Heart right ventricle (tissue), 16 donors: ENCODE data around the gene ETFDH. TPM values are rescaled to one million over a fixed set of nuclear protein-coding genes. Genes with fewer than 3 reads are reported as not detected.
"Not testable (repeated sequence)": the region's sequence is repeated elsewhere in the genome, so short reads cannot be mapped to it uniquely, and the experiment has no call there.

Source experiments
- ATAC-seq, 8 donors: fragments of 200-7000 bp; cut with Tn5 transposase; one replicate each; pipeline ENCODE4 v1.9.1; 2020; ENCODE audit warnings: mild to moderate bottlenecking in 8 of 8, moderate library complexity in 8 of 8, moderate number of reproducible peaks in 1 of 8
- DNase-seq, 2 donors: peaks; one replicate each; pipeline ENCODE4 v3.0.0-alpha.2; 2020
- H3K27ac ChIP-seq, 10 donors: fragments of 200-600 bp; sonication (generic) in 2 of 10; one replicate each; pipeline versions ENCODE4 v1.5.0 to v1.8.0; 2020 to 2022; ENCODE audit warnings: mild to moderate bottlenecking in 3 of 10
- H3K27me3 ChIP-seq, 7 donors: fragments of 200-600 bp; one replicate each; pipeline ENCODE4 v1.8.0; 2021 to 2022; ENCODE audit warnings: mild to moderate bottlenecking in 2 of 7
- H3K36me3 ChIP-seq, 9 donors: fragments of 200-600 bp; sonication (generic) in 1 of 9; one replicate each; pipeline versions ENCODE4 v1.5.0 to v1.8.0; 2020 to 2022; ENCODE audit warnings: mild to moderate bottlenecking in 2 of 9
- H3K4me1 ChIP-seq, 9 donors: fragments of 200-600 bp; sonication (generic) in 1 of 9; one replicate each; pipeline versions ENCODE4 v1.5.0 to v1.8.0; 2020 to 2022; ENCODE audit warnings: mild to moderate bottlenecking in 4 of 9
- H3K4me3 ChIP-seq, 10 donors: fragments of 200-600 bp; sonication (generic) in 2 of 10; one replicate each; pipeline versions ENCODE4 v1.5.0 to v1.8.0; 2020 to 2022; ENCODE audit warnings: mild to moderate bottlenecking in 7 of 10, moderate library complexity in 2 of 10
- H3K9me3 ChIP-seq, 11 donors: fragments of 200-600 bp in 10 of 11; sonication (generic) in 2 of 11; one replicate each; pipeline versions ENCODE4 v1.5.0 to v1.8.0; 2013 to 2022; ENCODE audit warnings: mild to moderate bottlenecking in 2 of 11, control low read depth in 1 of 11, moderate library complexity in 1 of 11
- WGBS, 2 donors: extraction: QIAGEN DNeasy Blood & Tissue Kit; methylation state at CpG; one replicate each; pipeline ENCODE4 v1.1.7; 2013; ENCODE audit warnings: inconsistent platforms in 1 of 2; 5-methylcytosine and 5-hydroxymethylcytosine counted together
- intact Hi-C, 10 donors: fragments of 100-400 bp; cut with DNase I; formaldehyde crosslinking; loops; one replicate each; pipeline versions ENCODE4 v1.11.1 to v1.14.2; 2022
- polyA plus RNA-seq, 2 donors: library from polyadenylated mRNA; stranded (reverse); fragments of 200-250 nt; gene quantifications; one replicate each; pipeline ENCODE4 v1.2.3, GENCODE V29; 2013
- total RNA-seq, 10 donors: library from RNA; stranded (reverse); fragmentation: NEBNext Ultra II Directional in 3 of 10; extraction: Animal tissue kit (Norgen Biotek cat#: 25700) in 3 of 10; gene quantifications; one replicate each; pipeline versions ENCODE4 v1.2.1 to v1.2.4, GENCODE V29; 2021 to 2023
- TF ChIP-seq, protein P1 (sequence below), 9 donors: fragments of 200-600 bp; sonication (generic) in 2 of 9; IDR thresholded peaks; one replicate each; pipeline versions ENCODE4 v1.5.0 to v1.8.0; 2021 to 2022; ENCODE audit warnings: antibody characterized with exemption in 9 of 9, mild to moderate bottlenecking in 5 of 9, moderate library complexity in 1 of 9
- donor health status: Arrhythmogenic right ventricular cardiomyopathy.
- donor health status: ischemic (EF 13 %, LVEDD 7.1; RV severe dilation, severe dysfunction).
- donor health status: healthy with polysubstance abuse.
- donor health status: DM: no; HTN: yes; CAD: no.
- donor health status: DM: no; HTN: no; CAD: no.
- donor health status: ischemic (EF 25% LVEDD 6.9; RV normal size, moderate dysfunction).
- donor health status: ischemic (EF 25% LVEDD 5.7; RV mildly dilated, moderate dysfunction).
- donor health status: healthy.
- donor health status: DM: yes; HTN: yes; CAD: no.
- donor health status: Ischemic cardiomyopathy.
- donor health status: ischemic (EF 35%, LVEDD 5.7; RV mildly dilated, moderate dysfunction).
- donor health status: nonischemic (EF 11% LVEDD 7.7; RV severe dilation, severe dysfunction).
- donor health status: DM: yes; HTN: yes; CAD: no.
- donor health status: PGD.
- donor health status: ischemic (EF 29% LVEDD 5.4; RV normal size, mild dysfunction).
- donor health status: nonischemic (EF 23%, LVEDD 6.1; RV moderate dilation, normal function).

The ETFDH gene
- total and polyA plus RNA-seq, 12 donors, result 47.3 to 305 (median 192) TPM

DNA sequence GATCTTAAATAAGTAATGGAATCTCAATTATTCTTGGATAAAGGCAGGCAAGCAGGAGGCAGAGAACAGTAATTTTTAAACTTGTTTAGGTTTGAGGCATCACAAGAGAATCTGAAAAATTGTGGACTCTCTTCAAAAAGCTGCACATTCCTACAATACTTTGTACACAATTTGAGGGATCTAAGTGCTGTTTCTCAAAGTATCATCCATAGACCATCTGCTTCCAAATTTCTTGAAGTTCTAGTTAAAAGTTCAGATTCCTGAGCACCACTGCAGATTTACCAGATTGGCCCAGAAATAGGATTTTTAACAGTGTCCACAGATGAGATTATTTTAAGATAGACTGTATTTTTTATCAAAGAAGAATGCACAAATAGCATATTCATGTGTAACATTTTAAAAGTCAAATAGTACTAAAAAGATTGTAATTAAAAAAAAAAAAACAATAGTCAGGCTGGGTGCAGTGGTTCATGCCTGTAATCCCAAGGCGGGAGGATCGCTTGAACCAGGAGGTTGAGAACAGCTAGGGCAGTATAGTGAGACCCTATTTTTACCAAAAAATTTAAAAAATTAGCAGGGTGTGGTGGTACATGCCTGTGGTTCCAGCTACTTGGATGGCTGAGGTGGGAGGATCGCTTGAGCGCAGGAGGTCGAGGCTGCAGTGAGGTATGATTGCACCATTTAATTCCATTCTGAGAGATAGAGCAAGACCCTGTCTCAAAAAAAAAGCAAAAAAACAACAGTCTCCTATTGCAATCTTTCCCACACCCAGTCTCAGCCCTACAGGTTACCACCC, 82.5 kb downstream of the ETFDH start:
- Histone ChIP-seq H3K4me1 (no peaks in the 10 kb centered on the region), H3K4me3 (no peak overlapping the region), H3K36me3 (no peaks in the 10 kb centered on the region), H3K27ac (no peak overlapping the region), H3K27me3 (no peaks in the 10 kb centered on the region), H3K9me3 (peaks cover 0 to 13% (median 0%) of the 10 kb centered on the region in 11 donors)
- 98% methylated on average over 5 of the region's 5 CpGs for WGBS, 2 donors
- DNase-seq, result no peak
- no peak for ATAC-seq
- TF ChIP-seq, protein P1, sequence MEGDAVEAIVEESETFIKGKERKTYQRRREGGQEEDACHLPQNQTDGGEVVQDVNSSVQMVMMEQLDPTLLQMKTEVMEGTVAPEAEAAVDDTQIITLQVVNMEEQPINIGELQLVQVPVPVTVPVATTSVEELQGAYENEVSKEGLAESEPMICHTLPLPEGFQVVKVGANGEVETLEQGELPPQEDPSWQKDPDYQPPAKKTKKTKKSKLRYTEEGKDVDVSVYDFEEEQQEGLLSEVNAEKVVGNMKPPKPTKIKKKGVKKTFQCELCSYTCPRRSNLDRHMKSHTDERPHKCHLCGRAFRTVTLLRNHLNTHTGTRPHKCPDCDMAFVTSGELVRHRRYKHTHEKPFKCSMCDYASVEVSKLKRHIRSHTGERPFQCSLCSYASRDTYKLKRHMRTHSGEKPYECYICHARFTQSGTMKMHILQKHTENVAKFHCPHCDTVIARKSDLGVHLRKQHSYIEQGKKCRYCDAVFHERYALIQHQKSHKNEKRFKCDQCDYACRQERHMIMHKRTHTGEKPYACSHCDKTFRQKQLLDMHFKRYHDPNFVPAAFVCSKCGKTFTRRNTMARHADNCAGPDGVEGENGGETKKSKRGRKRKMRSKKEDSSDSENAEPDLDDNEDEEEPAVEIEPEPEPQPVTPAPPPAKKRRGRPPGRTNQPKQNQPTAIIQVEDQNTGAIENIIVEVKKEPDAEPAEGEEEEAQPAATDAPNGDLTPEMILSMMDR (IDR thresholded peaks at IDR 0.05), result no peak
- intact Hi-C loops, result no loop called here

DNA sequence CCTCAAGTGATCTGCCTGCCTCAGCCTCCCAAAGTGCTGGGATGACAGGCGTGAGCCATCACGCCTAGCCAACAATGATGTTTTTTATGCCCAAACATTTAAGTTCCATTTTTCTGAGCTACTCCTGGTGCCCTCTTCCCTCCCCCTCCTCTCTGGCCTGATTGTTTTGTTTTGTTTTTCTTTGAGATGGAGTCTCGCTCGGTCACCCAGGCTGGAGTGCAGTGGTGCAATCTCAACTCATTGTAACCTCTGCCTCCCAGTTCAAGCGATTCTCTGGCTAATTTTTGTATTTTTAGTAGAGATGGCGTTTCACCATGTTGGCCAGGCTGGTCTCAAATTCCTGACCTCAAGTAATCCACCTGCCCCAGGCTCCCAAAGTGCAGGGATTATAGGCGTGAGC, 83.7 kb downstream of the ETFDH start:
- H3K9me3 ChIP-seq, result peaks cover 0 to 13% (median 0%) of the 10 kb centered on the region in 11 donors
- H3K4me3 ChIP-seq, H3K27me3 ChIP-seq, intact Hi-C loops, ATAC-seq, DNase-seq, H3K27ac ChIP-seq, H3K36me3 ChIP-seq, H3K4me1 ChIP-seq: not testable (repeated sequence)
- WGBS, 2 donors, result 95% methylated on average over 7 of the region's 7 CpGs

DNA sequence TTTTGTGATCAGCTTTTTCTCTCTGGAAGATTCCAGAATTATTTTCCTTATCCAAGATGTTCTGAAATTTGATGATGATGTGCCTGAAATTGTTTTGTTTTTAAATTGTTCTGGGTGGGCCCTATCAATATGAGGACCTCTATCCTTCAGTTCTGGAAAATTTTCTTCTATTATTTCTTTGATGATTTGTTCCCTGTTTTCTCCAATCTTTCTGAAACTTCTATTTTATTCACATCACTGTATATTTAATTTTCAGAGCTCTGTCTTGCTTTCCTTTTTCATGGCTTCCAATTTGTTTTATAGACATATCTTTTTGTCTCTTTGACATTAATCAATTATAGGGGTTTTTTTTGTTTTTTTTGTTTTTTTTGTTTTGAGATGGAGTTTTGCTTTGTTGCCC, 84.5 kb downstream of the ETFDH start:
- intact Hi-C loops, result no loop called here
- Histone ChIP-seq H3K27me3 (no peaks in the 10 kb centered on the region), H3K27ac (no peak overlapping the region), H3K4me1 (no peaks in the 10 kb centered on the region), H3K4me3 (no peak overlapping the region), H3K9me3 (peaks cover 0 to 13% (median 0%) of the 10 kb centered on the region in 11 donors), H3K36me3 (no peaks in the 10 kb centered on the region)
- ATAC-seq, result no peak
- TF ChIP-seq, protein P1 (IDR thresholded peaks at IDR 0.05), result no peak
- DNase-seq, result no peak

DNA sequence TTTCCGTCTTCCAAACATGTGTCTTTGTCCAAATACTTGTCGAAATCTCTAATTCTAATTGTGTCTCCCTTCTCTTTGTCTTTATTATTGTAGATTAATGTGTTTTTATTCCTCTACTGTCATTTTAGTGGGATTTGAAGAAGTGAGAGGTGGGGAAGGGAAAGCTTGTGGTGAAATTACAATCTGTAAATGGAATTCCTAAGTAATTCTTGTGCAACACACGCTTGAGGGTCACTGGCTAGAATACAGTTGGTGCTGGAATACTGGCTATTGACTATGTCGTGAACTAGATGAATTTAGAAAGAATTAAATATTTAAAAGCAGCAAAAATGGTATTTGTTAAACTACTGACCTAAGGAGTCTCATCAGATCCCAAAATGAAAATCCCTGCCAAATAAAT, 86.0 kb downstream of the ETFDH start:
- DNase-seq (no peak), ATAC-seq (no peak)
- no peaks in the 10 kb centered on the region for H3K36me3 ChIP-seq
- H3K27ac ChIP-seq, result no peak overlapping the region
- TF ChIP-seq, protein P1 (IDR thresholded peaks at IDR 0.05), result no peak
- no peaks in the 10 kb centered on the region for H3K27me3 ChIP-seq
- H3K4me3 ChIP-seq, result no peak overlapping the region
- WGBS, 2 donors, result 86 to 94% methylated on average over 4 of the region's 4 CpGs
- no peaks in the 10 kb centered on the region for H3K4me1 ChIP-seq
- intact Hi-C loops, result no loop called here
- H3K9me3 ChIP-seq, result peaks cover 0 to 13% (median 0%) of the 10 kb centered on the region in 11 donors

DNA sequence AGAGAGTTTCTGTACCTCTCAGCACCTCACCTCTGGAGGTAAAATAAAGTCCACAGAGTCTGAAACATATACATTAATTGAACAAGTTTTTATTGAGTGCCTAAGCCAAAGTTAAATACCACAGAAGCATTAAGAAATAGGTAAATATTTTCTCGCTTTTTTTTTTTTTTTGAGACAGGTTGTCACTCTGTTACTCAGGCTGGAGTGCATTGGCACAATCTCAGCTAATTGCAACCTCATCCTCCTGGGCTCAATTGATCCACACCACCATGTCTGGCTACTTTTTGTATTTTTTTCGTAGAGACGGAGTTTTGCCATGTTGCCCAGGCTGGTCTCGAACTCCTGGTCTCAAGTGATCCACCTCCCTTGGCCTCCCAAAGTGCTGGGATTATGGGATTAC, 86.6 kb downstream of the ETFDH start:
- H3K9me3 ChIP-seq, result peaks cover 0 to 13% (median 0%) of the 10 kb centered on the region in 11 donors
- 95% methylated on average over 4 of the region's 4 CpGs for WGBS, 2 donors
- H3K27ac ChIP-seq, result no peak overlapping the region
- H3K36me3 ChIP-seq, result no peaks in the 10 kb centered on the region
- TF ChIP-seq, protein P1 (IDR thresholded peaks at IDR 0.05), result no peak
- H3K27me3 ChIP-seq, result no peaks in the 10 kb centered on the region
- no peak overlapping the region for H3K4me3 ChIP-seq
- no peak for ATAC-seq
- no peak for DNase-seq
- no peaks in the 10 kb centered on the region for H3K4me1 ChIP-seq
- intact Hi-C loops, result no loop called here
